HCT116 (cell line): ENCODE data around the gene ELFN2.

Experiments
- CTCF ChIP-seq, 3 experiments: fragments of 200-600 bp in 1 of 3; sonication (generic) in 1 of 3; IDR thresholded peaks in 2 of 3; conservative IDR thresholded peaks in 1 of 3; 2 replicates each; pipeline ENCODE4 v1.5.1; 2012 to 2017; ENCODE audit warnings: low read depth in 2 of 3, low read length in 2 of 3, antibody characterized with exemption in 1 of 3, borderline replicate concordance in 1 of 3, control low read depth in 1 of 3, mild to moderate bottlenecking in 1 of 3, mixed read lengths in 1 of 3, mixed run types in 1 of 3, moderate library complexity in 1 of 3; ENCODE audit not compliant: insufficient read depth in 1 of 3
- POLR2A ChIP-seq: IDR thresholded peaks from 2 replicates; pipeline ENCODE4 v1.7.0; 2011; ENCODE audit warnings: borderline replicate concordance; ENCODE audit not compliant: insufficient read depth, insufficient read length; ENCODE audit errors: extremely low read depth
- POLR2AphosphoS5 ChIP-seq: IDR thresholded peaks from 2 replicates; pipeline ENCODE4 v1.6.1; 2011; ENCODE audit warnings: mild to moderate bottlenecking, low read depth, low read length, moderate library complexity
- REST ChIP-seq: IDR thresholded peaks from 2 replicates; pipeline ENCODE4 v1.6.1; 2012; ENCODE audit warnings: low read depth

- no peak for TF ChIP-seq POLR2AphosphoS5
- TF ChIP-seq CTCF (IDR thresholded peaks at IDR 0.05 in 2 of 3, conservative IDR thresholded peaks at IDR 0.05 in 1 of 3; ENCODE audit: borderline replicate concordance in 1 of 3, insufficient read depth in 1 of 3, low read depth in 2 of 3, low read length in 2 of 3) = no peak
- no peak for TF ChIP-seq REST
- no peak for TF ChIP-seq POLR2A
Measured at GRCh38 chr22:37368058-37368457, 59.2 kb downstream of the ELFN2 start.
